IMR-90 (cell line): ENCODE measurements around the gene GPD1. TPM values are rescaled to one million over a fixed set of nuclear protein-coding genes. Genes with fewer than 3 reads are reported as not detected.

Experiments used
- ATAC-seq: fragments of 200-7000 bp; cut with Tn5 transposase; 2 replicates; pipeline ENCODE4 v1.9.1; 2020; ENCODE audit warnings: low read depth, mild to moderate bottlenecking, moderate library complexity
- BruUV-seq: library from RNA; stranded (reverse); fragments of 400-500 nt; replicated peaks from 2 replicates; lab custom pipeline; 2021; lab: Mats Ljungman, UMichigan
- CTCF ChIA-PET: fragments of 300-600 bp; formaldehyde crosslinking; extraction: SDS; loops from one replicate; lab custom pipeline; 2021; ENCODE audit warnings: antibody characterized with exemption; lab: Yijun Ruan, JAX
- POLR2A ChIA-PET: fragments of 300-600 bp; sonication (Branson Sonifier 250); formaldehyde crosslinking; loops from one replicate; lab custom pipeline; 2022; ENCODE audit warnings: antibody characterized with exemption; ENCODE audit not compliant: unreplicated experiment; lab: Charles Lee
- DNase-seq: peaks from one replicate; pipeline ENCODE4 v3.0.0; 2013
- H2AFZ ChIP-seq: replicated peaks from 2 replicates; pipeline ENCODE3; 2013; ENCODE audit warnings: low read length, mild to moderate bottlenecking; ENCODE audit not compliant: poor library complexity
- H2AK5ac ChIP-seq: 2 replicates; pipeline ENCODE4 v1.6.1; 2013; ENCODE audit warnings: low read depth, low read length, inconsistent platforms
- H2AK9ac ChIP-seq: replicated peaks from 2 replicates; pipeline ENCODE3; 2013; ENCODE audit warnings: mild to moderate bottlenecking, low read depth, low read length, moderate library complexity; ENCODE audit not compliant: poor library complexity
- H2BK120ac ChIP-seq: 2 replicates; pipeline ENCODE4 v1.6.1; 2013; ENCODE audit warnings: low read depth, low read length, inconsistent platforms
- H2BK15ac ChIP-seq: 3 replicates; pipeline ENCODE4 v1.6.1; 2013; ENCODE audit warnings: low read depth, low read length, inconsistent platforms
- H2BK20ac ChIP-seq: 2 replicates; pipeline ENCODE4 v1.6.1; 2013; ENCODE audit warnings: low read depth, mild to moderate bottlenecking, inconsistent platforms, low read length, moderate library complexity
- H2BK5ac ChIP-seq: 2 replicates; pipeline ENCODE4 v1.6.1; 2013; ENCODE audit warnings: mild to moderate bottlenecking, low read depth, low read length, inconsistent platforms; ENCODE audit not compliant: poor library complexity, severe bottlenecking
- H3K14ac ChIP-seq: replicated peaks from 2 replicates; pipeline ENCODE4 v1.6.1; 2013; ENCODE audit warnings: low read depth, low read length, inconsistent platforms
- H3K18ac ChIP-seq: 2 replicates; pipeline ENCODE4 v1.6.1; 2013; ENCODE audit warnings: low read depth, low read length, control low read depth
- H3K23ac ChIP-seq: 2 replicates; pipeline ENCODE4 v1.6.1; 2013; ENCODE audit warnings: low read depth, low read length, inconsistent platforms
- H3K27ac ChIP-seq: 2 replicates; pipeline ENCODE4 v1.5.1; 2013; ENCODE audit warnings: mild to moderate bottlenecking, control low read depth, low read length; ENCODE audit not compliant: insufficient read depth
- H3K27me3 ChIP-seq: 2 replicates; pipeline ENCODE4 v1.6.1; 2013; ENCODE audit warnings: low read length; ENCODE audit not compliant: control insufficient read depth, insufficient read depth
- H3K36me3 ChIP-seq: 2 replicates; pipeline ENCODE4 v1.6.1; 2013; ENCODE audit warnings: low read length, mixed read lengths; ENCODE audit not compliant: control insufficient read depth, insufficient read depth
- H3K4ac ChIP-seq: 2 replicates; pipeline ENCODE4 v1.6.1; 2013; ENCODE audit warnings: low read depth, low read length, inconsistent platforms
- H3K4me1 ChIP-seq: 2 replicates; pipeline ENCODE4 v1.6.1; 2013; ENCODE audit warnings: low read length, mixed read lengths; ENCODE audit not compliant: control insufficient read depth, insufficient read depth
- H3K4me2 ChIP-seq: 2 replicates; pipeline ENCODE4 v1.6.1; 2013; ENCODE audit warnings: low read depth, mild to moderate bottlenecking, control low read depth, low read length, moderate library complexity
- H3K4me3 ChIP-seq: 2 replicates; pipeline ENCODE4 v1.5.1; 2013; ENCODE audit warnings: low read depth, mild to moderate bottlenecking, control low read depth, low read length, moderate library complexity; ENCODE audit not compliant: insufficient read depth
- H3K56ac ChIP-seq: 2 replicates; pipeline ENCODE4 v1.6.1; 2013; ENCODE audit warnings: low read length, inconsistent platforms; ENCODE audit not compliant: insufficient read depth; ENCODE audit errors: extremely low read depth
- H3K79me1 ChIP-seq, 2 experiments: 2 replicates each; pipeline ENCODE4 v1.6.1; 2013; ENCODE audit warnings: low read length in 2 of 2, inconsistent platforms in 1 of 2, low read depth in 1 of 2
- H3K9ac ChIP-seq: 2 replicates; pipeline ENCODE4 v1.6.1; 2013; ENCODE audit warnings: low read depth, low read length, control low read depth
- H3K9me1 ChIP-seq: 2 replicates; pipeline ENCODE4 v1.6.1; 2013; ENCODE audit warnings: low read length, inconsistent platforms; ENCODE audit not compliant: insufficient read depth
- H3K9me3 ChIP-seq: 2 replicates; pipeline ENCODE4 v1.6.1; 2013; ENCODE audit warnings: low read length; ENCODE audit not compliant: control insufficient read depth, insufficient read depth
- H4K20me1 ChIP-seq: 2 replicates; pipeline ENCODE4 v1.6.1; 2013; ENCODE audit warnings: low read length, inconsistent platforms; ENCODE audit not compliant: insufficient read depth
- H4K5ac ChIP-seq: 2 replicates; pipeline ENCODE4 v1.6.1; 2013; ENCODE audit warnings: mild to moderate bottlenecking, low read depth, low read length, control low read depth
- H4K8ac ChIP-seq, 2 experiments: 2 replicates each; pipeline ENCODE4 v1.6.1; 2013; ENCODE audit warnings: low read depth in 2 of 2, low read length in 2 of 2, control low read depth in 1 of 2, inconsistent platforms in 1 of 2
- H4K91ac ChIP-seq: 2 replicates; pipeline ENCODE4 v1.6.1; 2013; ENCODE audit warnings: low read depth, low read length, inconsistent platforms; ENCODE audit not compliant: insufficient read depth
- FOS ChIP-seq: fragments of 150-350 bp; IDR thresholded peaks from 2 replicates; pipeline ENCODE4 v1.6.1; 2016; ENCODE audit warnings: low read depth, low read length
- MAFK ChIP-seq: IDR thresholded peaks from 2 replicates; pipeline ENCODE4 v1.6.1; 2012; ENCODE audit warnings: low read depth, low read length, improper control_type of control experiment
- MAZ ChIP-seq: IDR thresholded peaks from 2 replicates; pipeline ENCODE4 v1.6.1; 2012; ENCODE audit warnings: low read depth, mild to moderate bottlenecking, low read length, improper control_type of control experiment, moderate library complexity, borderline replicate concordance
- MXI1 ChIP-seq: IDR thresholded peaks from 2 replicates; pipeline ENCODE4 v1.6.1; 2012; ENCODE audit warnings: low read depth, mild to moderate bottlenecking, low read length, moderate library complexity, borderline replicate concordance
- POLR2A ChIP-seq: IDR thresholded peaks from 2 replicates; pipeline ENCODE4 v1.6.1; 2012; ENCODE audit warnings: mild to moderate bottlenecking, low read depth, low read length
- RAD21 ChIP-seq: IDR thresholded peaks from 2 replicates; pipeline ENCODE4 v1.6.1; 2012; ENCODE audit warnings: low read length, improper control_type of control experiment
- RFX5 ChIP-seq: IDR thresholded peaks from 2 replicates; pipeline ENCODE4 v1.8.0; 2012; ENCODE audit warnings: low read depth, mild to moderate bottlenecking, low read length, moderate library complexity
- SMC3 ChIP-seq: fragments of 150-350 bp; IDR thresholded peaks from 2 replicates; pipeline ENCODE4 v1.6.1; 2016; ENCODE audit warnings: low read depth, mild to moderate bottlenecking, antibody characterized with exemption, low read length, moderate library complexity
- WGBS, 2 experiments: methylation state at CpG; one replicate each; pipeline versions ENCODE4 v1.1.5 to v1.1.7; 2013; ENCODE audit warnings: missing lambda C conversion rate in 2 of 2; ENCODE audit not compliant: insufficient read length in 1 of 2; ENCODE audit errors: extremely low coverage in 2 of 2; 5-methylcytosine and 5-hydroxymethylcytosine counted together
- dilution Hi-C: fragments of 300-500 bp; cut with HindIII; formaldehyde crosslinking; loops from one replicate; pipeline ENCODE4 v1.14.3; 2018; ENCODE audit warnings: low sequenced_read_pairs; ENCODE audit not compliant: unreplicated experiment
- in situ Hi-C: fragments of 300-500 bp; cut with MboI; formaldehyde crosslinking; loops from 3 replicates; pipeline ENCODE4 v1.14.3; 2019; ENCODE audit warnings: low sequenced_read_pairs, inconsistent platforms, mixed read lengths
- intact Hi-C: fragments of 100-400 bp; cut with micrococcal nuclease; formaldehyde crosslinking; loops from 2 replicates; pipeline ENCODE4 v1.10.0; 2022
- polyA plus RNA-seq, 3 experiments: library from polyadenylated mRNA; depleted of rRNA; stranded (reverse); fragments of >200 nt; gene quantifications; 2 replicates each; pipeline ENCODE4 v1.2.3, GENCODE V29; 2012; ENCODE audit warnings: low replicate concordance in 1 of 3
- total RNA-seq: library from RNA; depleted of rRNA; stranded (reverse); fragments of >200 nt; gene quantifications from 2 replicates; pipeline ENCODE4 v1.2.3, GENCODE V29; 2012
- TF ChIP-seq, protein P1 (sequence below): conservative IDR thresholded peaks from 2 replicates; pipeline ENCODE4 v1.5.1; 2012; ENCODE audit warnings: mild to moderate bottlenecking, low read depth, low read length, improper control_type of control experiment

GPD1 gene
- total and polyA plus RNA-seq, 2 of the 4 experiments (the other 2 are of a cell fraction): 0.05 to 0.18 TPM

DNA sequence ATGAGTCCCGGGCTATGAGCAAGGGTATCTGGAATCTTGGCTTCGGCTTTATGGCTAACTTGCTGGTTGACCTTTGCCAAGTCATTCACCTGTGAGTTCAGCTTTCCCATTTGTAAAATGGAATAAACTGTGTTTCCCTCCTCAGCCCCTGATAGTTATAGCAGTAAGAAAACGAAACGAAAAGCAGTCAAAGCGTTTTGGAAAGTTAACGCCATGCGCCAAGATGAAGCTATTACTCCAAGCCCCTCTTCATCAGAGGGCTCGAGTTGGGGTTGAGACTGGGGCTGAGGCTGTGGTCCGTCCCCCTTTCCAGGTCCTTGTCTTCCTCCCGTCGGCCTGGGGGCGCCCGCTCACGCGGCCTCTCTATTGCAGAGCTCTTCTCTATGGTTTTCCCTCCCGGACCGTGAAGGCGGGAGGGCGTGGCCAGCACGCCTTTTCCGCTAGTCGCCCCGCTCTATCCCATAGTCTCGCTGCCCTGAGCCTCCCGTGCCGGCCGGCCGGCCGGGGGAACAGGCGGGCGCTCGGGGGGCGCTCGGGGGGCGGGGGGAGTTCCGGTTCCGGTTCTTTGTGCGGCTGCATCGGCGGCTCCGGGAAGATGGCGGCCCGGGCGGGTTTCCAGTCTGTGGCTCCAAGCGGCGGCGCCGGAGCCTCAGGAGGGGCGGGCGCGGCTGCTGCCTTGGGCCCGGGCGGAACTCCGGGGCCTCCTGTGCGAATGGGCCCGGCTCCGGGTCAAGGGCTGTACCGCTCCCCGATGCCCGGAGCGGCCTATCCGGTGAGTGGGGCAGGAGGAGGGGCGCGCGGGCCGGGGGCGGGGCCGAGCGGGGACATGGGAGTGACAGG lies 18.8 kb upstream of the GPD1 start, which contains the start of gene SMARCD1:
Gene SMARCD1 (plus strand): TSS at position 568 of the 840 bp plus-strand sequence. CDS start 28 bp downstream, at position 596.
- dilution Hi-C loops (no loop called here), intact Hi-C loops (loop anchor here (5.0 kb wide), 1 partner anchor 82 kb away; the partner anchor contains the start of gene CERS5), in situ Hi-C loops (no loop called here)
- H3K36me3 ChIP-seq: peaks cover 23% of the 10 kb centered on the region
- peak within 1 kb of the TSS; percentile 63 for H3K4me3 ChIP-seq
- no peak within 1 kb of the TSS for H2BK20ac ChIP-seq
- peak within 1 kb of the TSS; percentile 76 for H3K56ac ChIP-seq
- peak within 1 kb of the TSS; percentile 26 for H4K5ac ChIP-seq
- H3K4ac ChIP-seq: peak within 1 kb of the TSS; percentile 78
- no peaks in the 10 kb centered on the region for H3K9me3 ChIP-seq
- H3K27ac ChIP-seq: peak within 1 kb of the TSS; percentile 81
- peak within 1 kb of the TSS; percentile 38 to 96 for H4K8ac ChIP-seq
- H4K20me1 ChIP-seq: peaks cover 25% of the 10 kb centered on the region
- POLR2A ChIA-PET: interaction anchor here (0.6 to 1.0 kb wide), 3 partner anchors 22 to 182 kb away, joined by 3 to 5 read pairs (median 4); partner anchors contain the start of gene COX14
- H2AK5ac ChIP-seq: peak within 1 kb of the TSS; percentile 71
- peak within 1 kb of the TSS; percentile 59 for H4K91ac ChIP-seq
- H3K23ac ChIP-seq: peak within 1 kb of the TSS; percentile 85
- CTCF ChIA-PET: interaction anchor here (0.6 to 2.4 kb wide), 6 partner anchors 10 to 44 kb away, joined by 3 to 12 read pairs (median 3); partner anchors contain the start of gene COX14
- TF ChIP-seq, protein P1, sequence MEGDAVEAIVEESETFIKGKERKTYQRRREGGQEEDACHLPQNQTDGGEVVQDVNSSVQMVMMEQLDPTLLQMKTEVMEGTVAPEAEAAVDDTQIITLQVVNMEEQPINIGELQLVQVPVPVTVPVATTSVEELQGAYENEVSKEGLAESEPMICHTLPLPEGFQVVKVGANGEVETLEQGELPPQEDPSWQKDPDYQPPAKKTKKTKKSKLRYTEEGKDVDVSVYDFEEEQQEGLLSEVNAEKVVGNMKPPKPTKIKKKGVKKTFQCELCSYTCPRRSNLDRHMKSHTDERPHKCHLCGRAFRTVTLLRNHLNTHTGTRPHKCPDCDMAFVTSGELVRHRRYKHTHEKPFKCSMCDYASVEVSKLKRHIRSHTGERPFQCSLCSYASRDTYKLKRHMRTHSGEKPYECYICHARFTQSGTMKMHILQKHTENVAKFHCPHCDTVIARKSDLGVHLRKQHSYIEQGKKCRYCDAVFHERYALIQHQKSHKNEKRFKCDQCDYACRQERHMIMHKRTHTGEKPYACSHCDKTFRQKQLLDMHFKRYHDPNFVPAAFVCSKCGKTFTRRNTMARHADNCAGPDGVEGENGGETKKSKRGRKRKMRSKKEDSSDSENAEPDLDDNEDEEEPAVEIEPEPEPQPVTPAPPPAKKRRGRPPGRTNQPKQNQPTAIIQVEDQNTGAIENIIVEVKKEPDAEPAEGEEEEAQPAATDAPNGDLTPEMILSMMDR: peak; percentile 72
- TF ChIP-seq MXI1 (peak; percentile 86; the same call in 1 of the 2 replicates), POLR2A (peak; percentile 49; the same call in 1 of the 2 replicates), SMC3 (no peak), FOS (no peak), MAZ (peak; percentile 66; the same call in 1 of the 2 replicates), RAD21 (0 out of 2 replicates have a peak, but pooled peaks have one; percentile 2), MAFK (no peak), RFX5 (no peak)
- ATAC-seq (peak; percentile 92), DNase-seq (peak; percentile 91)
- peak within 1 kb of the TSS; percentile 16; the same call in 1 of the 2 replicates for H3K18ac ChIP-seq
- H3K79me1 ChIP-seq: peaks cover 12 to 41% of the 10 kb centered on the region in 2 experiments
- WGBS, 2 experiments: 3% methylated on average over 12 of the region's 69 CpGs; no CpG with 5 or more reads in 1 of the 2 experiments
- no peaks in the 10 kb centered on the region for H3K9me1 ChIP-seq
- H2BK5ac ChIP-seq: peak within 1 kb of the TSS; percentile 83
- H3K14ac ChIP-seq: peak within 1 kb of the TSS; percentile 95
- H2BK120ac ChIP-seq: peak within 1 kb of the TSS; percentile 64
- H3K9ac ChIP-seq: peak within 1 kb of the TSS; percentile 83
- H3K4me1 ChIP-seq: peaks cover 7% of the 10 kb centered on the region
- H2AFZ ChIP-seq: peak within 1 kb of the TSS; percentile 93
- BruUV-seq: no TSS peak
- peak within 1 kb of the TSS; percentile 96 for H2AK9ac ChIP-seq
- peak within 1 kb of the TSS; percentile 94 for H3K4me2 ChIP-seq
- H3K27me3 ChIP-seq: no peaks in the 10 kb centered on the region
- H2BK15ac ChIP-seq: no peak within 1 kb of the TSS
